H1 (cell line): ENCODE measurements around the gene ADRM1. TPM values are rescaled to one million over a fixed set of nuclear protein-coding genes. Genes with fewer than 3 reads are reported as not detected.

Source experiments
- CEBPB ChIP-seq: IDR thresholded peaks from 2 replicates; pipeline ENCODE4 v1.6.1; 2012; ENCODE audit warnings: low read depth, low read length
- EP300 ChIP-seq, 2 experiments: IDR thresholded peaks; 1 replicate in 1 of 2; 2 replicates in 1 of 2; pipeline ENCODE4 v1.6.1; 2011 to 2012; ENCODE audit warnings: low read depth in 2 of 2, low read length in 2 of 2, mild to moderate bottlenecking in 2 of 2, borderline replicate concordance in 1 of 2, inconsistent platforms in 1 of 2, moderate library complexity in 1 of 2
- JUN ChIP-seq: IDR thresholded peaks from 2 replicates; pipeline ENCODE4 v1.6.1; 2011; ENCODE audit warnings: low read depth, mild to moderate bottlenecking, improper control_type of control experiment, low read length
- JUND ChIP-seq: IDR thresholded peaks from 2 replicates; pipeline ENCODE4 v1.6.1; 2011; ENCODE audit warnings: mild to moderate bottlenecking, improper control_type of control experiment, low read length
- KDM5A ChIP-seq: fragments of 200-600 bp; IDR thresholded peaks from 2 replicates; pipeline ENCODE4 v1.7.1; 2012; ENCODE audit warnings: mild to moderate bottlenecking, low read length, inconsistent platforms, mixed read lengths
- ZNF274 ChIP-seq: IDR thresholded peaks from 2 replicates; pipeline ENCODE4 v1.7.0; 2012; ENCODE audit warnings: low read length, borderline replicate concordance; ENCODE audit errors: extremely low read depth
- polyA plus RNA-seq, 7 experiments: library from polyadenylated mRNA; depleted of rRNA in 3 of 7; stranded (reverse) in 5 of 7; unstranded in 2 of 7; fragments of >200 nt in 5 of 7; fragments of 200-250 nt in 2 of 7; gene quantifications; 1 replicate in 5 of 7; 2 replicates in 1 of 7; 4 replicates in 1 of 7; pipeline versions ENCODE4 v1.2.1 to v1.2.3, GENCODE V29; 2011 to 2013; ENCODE audit warnings: missing spikeins in 2 of 7, mixed read lengths in 2 of 7
- total RNA-seq: library from RNA; stranded (reverse); fragmentation: NEBNext Ultra II Directional; extraction: Animal tissue kit (Norgen Biotek cat#: 25700); gene quantifications from 2 replicates; pipeline ENCODE4 v1.2.1, GENCODE V29; 2021
- TF ChIP-seq, protein P1 (sequence below): fragments of 300-600 bp; sonication (generic); IDR thresholded peaks from 2 replicates; pipeline ENCODE4 v1.7.1; 2012; ENCODE audit warnings: low read length, moderate library complexity, mild to moderate bottlenecking, inconsistent platforms; ENCODE audit not compliant: insufficient replicate concordance
- TF ChIP-seq, protein P2 (sequence below): IDR thresholded peaks from 2 replicates; pipeline ENCODE4 v1.6.1; 2012; ENCODE audit warnings: inconsistent platforms

ADRM1 gene
- total and polyA plus RNA-seq, 2 of the 8 experiments (the other 6 are each of a cell fraction or from before 2014, with no cell fraction given): 126 to 214 TPM

DNA sequence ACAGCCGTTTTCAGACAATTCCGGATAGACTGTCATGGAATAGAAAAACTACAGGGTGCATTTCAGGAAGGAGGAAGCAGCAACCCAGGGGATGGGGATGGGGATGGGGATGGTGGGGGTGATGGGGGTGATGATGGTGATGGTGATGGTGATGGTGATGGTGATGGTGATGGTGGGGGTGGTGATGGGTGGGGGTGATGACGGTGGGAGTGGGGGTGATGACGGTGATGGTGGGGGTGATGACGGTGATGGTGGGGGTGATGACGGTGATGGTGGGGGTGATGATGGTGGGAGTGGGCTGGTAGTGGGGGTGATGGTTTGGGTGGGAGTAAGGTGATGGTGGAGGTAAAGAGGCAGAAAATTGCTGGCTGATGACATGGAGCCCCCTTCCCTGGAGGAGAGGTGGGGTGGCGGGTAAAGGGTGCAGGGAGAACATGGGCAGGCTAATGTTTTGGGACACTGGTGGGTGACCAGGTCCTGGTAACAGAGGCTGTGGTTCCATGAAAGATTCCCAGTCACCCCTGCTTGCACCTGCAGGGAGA is 46.8 kb downstream of the ADRM1 start (continued):
- TF ChIP-seq, protein P1, sequence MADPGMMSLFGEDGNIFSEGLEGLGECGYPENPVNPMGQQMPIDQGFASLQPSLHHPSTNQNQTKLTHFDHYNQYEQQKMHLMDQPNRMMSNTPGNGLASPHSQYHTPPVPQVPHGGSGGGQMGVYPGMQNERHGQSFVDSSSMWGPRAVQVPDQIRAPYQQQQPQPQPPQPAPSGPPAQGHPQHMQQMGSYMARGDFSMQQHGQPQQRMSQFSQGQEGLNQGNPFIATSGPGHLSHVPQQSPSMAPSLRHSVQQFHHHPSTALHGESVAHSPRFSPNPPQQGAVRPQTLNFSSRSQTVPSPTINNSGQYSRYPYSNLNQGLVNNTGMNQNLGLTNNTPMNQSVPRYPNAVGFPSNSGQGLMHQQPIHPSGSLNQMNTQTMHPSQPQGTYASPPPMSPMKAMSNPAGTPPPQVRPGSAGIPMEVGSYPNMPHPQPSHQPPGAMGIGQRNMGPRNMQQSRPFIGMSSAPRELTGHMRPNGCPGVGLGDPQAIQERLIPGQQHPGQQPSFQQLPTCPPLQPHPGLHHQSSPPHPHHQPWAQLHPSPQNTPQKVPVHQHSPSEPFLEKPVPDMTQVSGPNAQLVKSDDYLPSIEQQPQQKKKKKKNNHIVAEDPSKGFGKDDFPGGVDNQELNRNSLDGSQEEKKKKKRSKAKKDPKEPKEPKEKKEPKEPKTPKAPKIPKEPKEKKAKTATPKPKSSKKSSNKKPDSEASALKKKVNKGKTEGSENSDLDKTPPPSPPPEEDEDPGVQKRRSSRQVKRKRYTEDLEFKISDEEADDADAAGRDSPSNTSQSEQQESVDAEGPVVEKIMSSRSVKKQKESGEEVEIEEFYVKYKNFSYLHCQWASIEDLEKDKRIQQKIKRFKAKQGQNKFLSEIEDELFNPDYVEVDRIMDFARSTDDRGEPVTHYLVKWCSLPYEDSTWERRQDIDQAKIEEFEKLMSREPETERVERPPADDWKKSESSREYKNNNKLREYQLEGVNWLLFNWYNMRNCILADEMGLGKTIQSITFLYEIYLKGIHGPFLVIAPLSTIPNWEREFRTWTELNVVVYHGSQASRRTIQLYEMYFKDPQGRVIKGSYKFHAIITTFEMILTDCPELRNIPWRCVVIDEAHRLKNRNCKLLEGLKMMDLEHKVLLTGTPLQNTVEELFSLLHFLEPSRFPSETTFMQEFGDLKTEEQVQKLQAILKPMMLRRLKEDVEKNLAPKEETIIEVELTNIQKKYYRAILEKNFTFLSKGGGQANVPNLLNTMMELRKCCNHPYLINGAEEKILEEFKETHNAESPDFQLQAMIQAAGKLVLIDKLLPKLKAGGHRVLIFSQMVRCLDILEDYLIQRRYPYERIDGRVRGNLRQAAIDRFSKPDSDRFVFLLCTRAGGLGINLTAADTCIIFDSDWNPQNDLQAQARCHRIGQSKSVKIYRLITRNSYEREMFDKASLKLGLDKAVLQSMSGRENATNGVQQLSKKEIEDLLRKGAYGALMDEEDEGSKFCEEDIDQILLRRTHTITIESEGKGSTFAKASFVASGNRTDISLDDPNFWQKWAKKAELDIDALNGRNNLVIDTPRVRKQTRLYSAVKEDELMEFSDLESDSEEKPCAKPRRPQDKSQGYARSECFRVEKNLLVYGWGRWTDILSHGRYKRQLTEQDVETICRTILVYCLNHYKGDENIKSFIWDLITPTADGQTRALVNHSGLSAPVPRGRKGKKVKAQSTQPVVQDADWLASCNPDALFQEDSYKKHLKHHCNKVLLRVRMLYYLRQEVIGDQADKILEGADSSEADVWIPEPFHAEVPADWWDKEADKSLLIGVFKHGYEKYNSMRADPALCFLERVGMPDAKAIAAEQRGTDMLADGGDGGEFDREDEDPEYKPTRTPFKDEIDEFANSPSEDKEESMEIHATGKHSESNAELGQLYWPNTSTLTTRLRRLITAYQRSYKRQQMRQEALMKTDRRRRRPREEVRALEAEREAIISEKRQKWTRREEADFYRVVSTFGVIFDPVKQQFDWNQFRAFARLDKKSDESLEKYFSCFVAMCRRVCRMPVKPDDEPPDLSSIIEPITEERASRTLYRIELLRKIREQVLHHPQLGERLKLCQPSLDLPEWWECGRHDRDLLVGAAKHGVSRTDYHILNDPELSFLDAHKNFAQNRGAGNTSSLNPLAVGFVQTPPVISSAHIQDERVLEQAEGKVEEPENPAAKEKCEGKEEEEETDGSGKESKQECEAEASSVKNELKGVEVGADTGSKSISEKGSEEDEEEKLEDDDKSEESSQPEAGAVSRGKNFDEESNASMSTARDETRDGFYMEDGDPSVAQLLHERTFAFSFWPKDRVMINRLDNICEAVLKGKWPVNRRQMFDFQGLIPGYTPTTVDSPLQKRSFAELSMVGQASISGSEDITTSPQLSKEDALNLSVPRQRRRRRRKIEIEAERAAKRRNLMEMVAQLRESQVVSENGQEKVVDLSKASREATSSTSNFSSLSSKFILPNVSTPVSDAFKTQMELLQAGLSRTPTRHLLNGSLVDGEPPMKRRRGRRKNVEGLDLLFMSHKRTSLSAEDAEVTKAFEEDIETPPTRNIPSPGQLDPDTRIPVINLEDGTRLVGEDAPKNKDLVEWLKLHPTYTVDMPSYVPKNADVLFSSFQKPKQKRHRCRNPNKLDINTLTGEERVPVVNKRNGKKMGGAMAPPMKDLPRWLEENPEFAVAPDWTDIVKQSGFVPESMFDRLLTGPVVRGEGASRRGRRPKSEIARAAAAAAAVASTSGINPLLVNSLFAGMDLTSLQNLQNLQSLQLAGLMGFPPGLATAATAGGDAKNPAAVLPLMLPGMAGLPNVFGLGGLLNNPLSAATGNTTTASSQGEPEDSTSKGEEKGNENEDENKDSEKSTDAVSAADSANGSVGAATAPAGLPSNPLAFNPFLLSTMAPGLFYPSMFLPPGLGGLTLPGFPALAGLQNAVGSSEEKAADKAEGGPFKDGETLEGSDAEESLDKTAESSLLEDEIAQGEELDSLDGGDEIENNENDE: no peak
- TF ChIP-seq ZNF274 (no peak), CEBPB (no peak), JUND (no peak), JUN (no peak), KDM5A (no peak), EP300 (IDR thresholded peaks at IDR 0.05; ENCODE audit: borderline replicate concordance in 1 of 2, low read depth in 2 of 2, low read length in 2 of 2) (no peak)
- TF ChIP-seq, protein P2, sequence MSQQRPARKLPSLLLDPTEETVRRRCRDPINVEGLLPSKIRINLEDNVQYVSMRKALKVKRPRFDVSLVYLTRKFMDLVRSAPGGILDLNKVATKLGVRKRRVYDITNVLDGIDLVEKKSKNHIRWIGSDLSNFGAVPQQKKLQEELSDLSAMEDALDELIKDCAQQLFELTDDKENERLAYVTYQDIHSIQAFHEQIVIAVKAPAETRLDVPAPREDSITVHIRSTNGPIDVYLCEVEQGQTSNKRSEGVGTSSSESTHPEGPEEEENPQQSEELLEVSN: no peak
- TF ChIP-seq, all 59 proteins: peak for 0
